ENCODE results near the gene EIF4E2.

DNA sequence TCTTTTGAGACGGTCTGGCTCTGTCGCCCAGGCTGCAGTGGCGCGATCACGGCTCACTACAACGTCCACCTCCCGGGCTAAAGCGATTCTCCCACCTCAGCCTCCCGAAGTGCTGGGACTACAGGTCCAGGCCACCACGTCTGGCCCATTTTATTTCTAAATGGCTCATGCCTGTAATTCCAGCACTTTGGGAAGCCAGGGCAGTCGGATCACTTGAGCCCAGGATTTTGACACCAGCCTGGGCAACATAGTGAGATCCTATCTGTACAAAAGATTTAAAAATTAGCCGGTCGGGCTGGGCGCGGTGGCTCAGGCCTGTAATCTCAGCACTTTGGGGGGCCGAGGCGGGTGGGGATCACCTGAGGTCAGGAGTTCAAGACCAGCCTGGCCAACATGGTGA lies 56.5 kb downstream of the EIF4E2 start:
- TF ChIP-seq, protein P1, sequence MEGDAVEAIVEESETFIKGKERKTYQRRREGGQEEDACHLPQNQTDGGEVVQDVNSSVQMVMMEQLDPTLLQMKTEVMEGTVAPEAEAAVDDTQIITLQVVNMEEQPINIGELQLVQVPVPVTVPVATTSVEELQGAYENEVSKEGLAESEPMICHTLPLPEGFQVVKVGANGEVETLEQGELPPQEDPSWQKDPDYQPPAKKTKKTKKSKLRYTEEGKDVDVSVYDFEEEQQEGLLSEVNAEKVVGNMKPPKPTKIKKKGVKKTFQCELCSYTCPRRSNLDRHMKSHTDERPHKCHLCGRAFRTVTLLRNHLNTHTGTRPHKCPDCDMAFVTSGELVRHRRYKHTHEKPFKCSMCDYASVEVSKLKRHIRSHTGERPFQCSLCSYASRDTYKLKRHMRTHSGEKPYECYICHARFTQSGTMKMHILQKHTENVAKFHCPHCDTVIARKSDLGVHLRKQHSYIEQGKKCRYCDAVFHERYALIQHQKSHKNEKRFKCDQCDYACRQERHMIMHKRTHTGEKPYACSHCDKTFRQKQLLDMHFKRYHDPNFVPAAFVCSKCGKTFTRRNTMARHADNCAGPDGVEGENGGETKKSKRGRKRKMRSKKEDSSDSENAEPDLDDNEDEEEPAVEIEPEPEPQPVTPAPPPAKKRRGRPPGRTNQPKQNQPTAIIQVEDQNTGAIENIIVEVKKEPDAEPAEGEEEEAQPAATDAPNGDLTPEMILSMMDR (IDR thresholded peaks at IDR 0.05; ENCODE audit: insufficient read depth, low read length, poor library complexity, severe bottlenecking), result no peak
- TF ChIP-seq EZH2phosphoT487 (conservative IDR thresholded peaks at IDR 0.05; ENCODE audit: low read length), result no peak

Data from SU-DHL-6 (cell line).